Muscle of leg (tissue), 11 donors: Measurements from ENCODE around the gene PLGRKT. TPM values are rescaled to one million over a fixed set of nuclear protein-coding genes. Genes with fewer than 3 reads are reported as not detected.

Source experiments
- DNase-seq: peaks from one replicate; pipeline ENCODE4 v3.0.0; 2013
- H3K27ac ChIP-seq: one replicate; pipeline ENCODE4 v1.5.1; 2013; ENCODE audit warnings: mild to moderate bottlenecking, low read length, control low read depth
- H3K27me3 ChIP-seq: one replicate; pipeline ENCODE4 v1.6.1; 2013; ENCODE audit warnings: low read length; ENCODE audit not compliant: control insufficient read depth, insufficient read depth
- H3K36me3 ChIP-seq: one replicate; pipeline ENCODE4 v1.6.1; 2013; ENCODE audit warnings: low read length; ENCODE audit not compliant: control insufficient read depth, insufficient read depth
- H3K4me1 ChIP-seq: one replicate; pipeline ENCODE4 v1.6.1; 2013; ENCODE audit warnings: low read length; ENCODE audit not compliant: control insufficient read depth, insufficient read depth
- H3K4me3 ChIP-seq: one replicate; pipeline ENCODE4 v1.5.1; 2013; ENCODE audit warnings: low read length, control low read depth
- H3K9me3 ChIP-seq: replicated peaks from 2 replicates; pipeline ENCODE4 v1.6.1; 2013; ENCODE audit warnings: low read depth, low read length; ENCODE audit not compliant: control insufficient read depth
- WGBS: methylation state at CpG from one replicate; pipeline ENCODE4 v1.1.5; 2013; ENCODE audit warnings: missing lambda C conversion rate; ENCODE audit not compliant: insufficient coverage; 5-methylcytosine and 5-hydroxymethylcytosine counted together
- polyA plus RNA-seq, 8 donors: library from polyadenylated mRNA; unstranded; fragments of 120-200 nt; gene quantifications; one replicate each; pipeline versions ENCODE4 v1.2.1 to v1.2.3, GENCODE V29; 2013; ENCODE audit warnings: inconsistent platforms in 1 of 8, low replicate concordance in 1 of 8; ENCODE audit not compliant: insufficient read length in 8 of 8, insufficient read depth in 1 of 8
- total RNA-seq: library from RNA; stranded (reverse); fragments of 120-200 nt; gene quantifications from one replicate; pipeline ENCODE4 v1.2.4, GENCODE V29; 2013

PLGRKT gene
- total and polyA plus RNA-seq, 9 donors, result 27.4 to 33.7 (median 30.9) TPM

DNA sequence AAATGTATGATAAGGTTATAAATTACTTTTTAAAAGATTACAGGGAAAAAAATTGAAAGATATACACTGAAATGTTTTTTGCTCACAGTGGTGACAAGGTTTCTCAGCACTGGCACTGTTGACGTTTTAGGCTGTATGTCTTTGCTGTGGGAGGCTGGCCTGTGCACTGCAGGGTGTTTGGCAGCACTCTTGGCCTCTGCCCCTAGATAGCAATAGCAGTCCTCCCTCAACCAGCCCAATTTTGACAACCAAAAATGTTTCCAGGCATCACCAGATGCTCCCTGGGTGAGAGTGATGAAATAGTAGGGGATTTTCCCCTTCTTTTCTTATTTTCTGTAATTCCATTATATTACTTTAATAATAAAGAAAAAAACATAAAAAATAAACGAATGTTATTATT, 15.9 kb upstream of the PLGRKT start:
- no peak overlapping the region for H3K27ac ChIP-seq
- H3K27me3 ChIP-seq, result no peaks in the 10 kb centered on the region
- H3K4me3 ChIP-seq, result no peak overlapping the region
- H3K9me3 ChIP-seq, result no peaks in the 10 kb centered on the region
- DNase-seq, result no peak
- WGBS, result no CpG with 5 or more reads among the region's 2 CpGs
- no peaks in the 10 kb centered on the region for H3K36me3 ChIP-seq
- H3K4me1 ChIP-seq, result peaks cover 6% of the 10 kb centered on the region

DNA sequence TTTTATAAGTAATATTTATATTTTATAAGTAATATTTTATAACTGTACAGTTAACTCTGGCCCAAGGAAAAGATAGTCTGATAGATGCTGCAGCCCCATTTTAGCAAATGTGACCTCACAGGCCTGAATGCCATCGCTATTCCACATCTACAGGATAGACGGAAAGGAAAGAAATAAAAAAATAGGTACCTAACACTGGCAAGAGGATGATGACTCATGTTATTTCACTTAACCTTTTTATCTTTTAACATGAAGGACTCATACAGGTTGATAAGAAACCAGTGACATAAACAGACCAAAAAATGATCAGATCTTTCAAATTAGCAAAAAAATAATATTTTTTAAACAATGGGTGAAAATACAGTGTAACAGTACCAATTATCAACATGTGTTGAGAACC, 15.3 kb upstream of the PLGRKT start:
- no peak overlapping the region for H3K27ac ChIP-seq
- no peaks in the 10 kb centered on the region for H3K36me3 ChIP-seq
- no peak overlapping the region for H3K4me3 ChIP-seq
- no peak for DNase-seq
- no peaks in the 10 kb centered on the region for H3K27me3 ChIP-seq
- no peaks in the 10 kb centered on the region for H3K9me3 ChIP-seq
- H3K4me1 ChIP-seq, result peaks cover 6% of the 10 kb centered on the region
- WGBS, result no CpG with 5 or more reads among the region's 2 CpGs

DNA sequence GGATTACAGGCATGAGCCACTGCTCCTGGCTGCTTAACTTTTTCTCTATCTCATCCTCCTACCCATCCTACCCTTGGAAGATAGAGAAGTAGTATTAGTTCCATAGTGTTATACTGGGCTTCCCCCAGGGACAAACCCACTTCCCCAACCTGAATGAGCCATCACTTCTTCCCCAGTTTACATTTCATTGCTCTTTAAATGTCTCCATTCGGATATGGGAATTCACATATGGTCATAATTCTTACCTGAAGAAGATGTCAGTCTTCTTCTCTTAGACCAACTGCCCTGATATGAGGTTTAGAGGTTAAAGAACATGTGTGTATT, 14.5 kb upstream of the PLGRKT start:
- peaks cover 6% of the 10 kb centered on the region for H3K4me1 ChIP-seq

DNA sequence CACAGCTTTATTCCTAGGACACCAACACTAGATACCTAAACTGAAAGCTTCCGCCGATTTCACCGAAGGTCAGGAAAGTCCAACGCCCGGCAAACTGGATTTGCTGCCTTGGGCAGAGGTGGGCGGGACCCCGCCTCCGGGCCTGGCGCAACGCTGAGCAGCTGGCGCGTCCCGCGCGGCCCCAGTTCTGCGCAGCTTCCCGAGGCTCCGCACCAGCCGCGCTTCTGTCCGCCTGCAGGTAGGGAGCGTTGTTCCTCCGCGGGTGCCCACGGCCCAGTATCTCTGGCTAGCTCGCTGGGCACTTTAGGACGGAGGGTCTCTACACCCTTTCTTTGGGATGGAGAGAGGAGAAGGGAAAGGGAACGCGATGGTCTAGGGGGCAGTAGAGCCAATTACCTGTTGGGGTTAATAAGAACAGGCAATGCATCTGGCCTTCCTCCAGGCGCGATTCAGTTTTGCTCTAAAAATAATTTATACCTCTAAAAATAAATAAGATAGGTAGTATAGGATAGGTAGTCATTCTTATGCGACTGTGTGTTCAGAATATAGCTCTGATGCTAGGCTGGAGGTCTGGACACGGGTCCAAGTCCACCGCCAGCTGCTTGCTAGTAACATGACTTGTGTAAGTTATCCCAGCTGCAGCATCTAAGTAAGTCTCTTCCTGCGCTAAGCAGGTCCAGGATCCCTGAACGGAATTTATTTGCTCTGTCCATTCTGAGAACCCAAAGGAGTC, 12.8 kb upstream of the PLGRKT start, which contains the start of gene CD274:
Gene CD274 (plus strand): TSS at position 184 of the 733 bp plus-strand sequence. CDS start 5,572 bp downstream, outside the sequence.
- Histone ChIP-seq H3K4me3 (peak within 1 kb of the TSS; percentile 63), H3K27me3 (no peaks in the 10 kb centered on the region), H3K36me3 (no peaks in the 10 kb centered on the region), H3K4me1 (peaks cover 6% of the 10 kb centered on the region), H3K9me3 (no peaks in the 10 kb centered on the region), H3K27ac (peak within 1 kb of the TSS; percentile 83)
- 2% methylated on average over 28 of the region's 36 CpGs for WGBS
- DNase-seq, result peak; percentile 87

More for the DNA sequence above, 14.5 kb upstream of the PLGRKT start:
- DNase-seq, result no peak
- WGBS, result no CpG with 5 or more reads among the region's 1 CpG
- H3K4me3 ChIP-seq, result no peak overlapping the region
- no peaks in the 10 kb centered on the region for H3K9me3 ChIP-seq
- H3K36me3 ChIP-seq, result no peaks in the 10 kb centered on the region
- H3K27me3 ChIP-seq, result no peaks in the 10 kb centered on the region
- no peak overlapping the region for H3K27ac ChIP-seq

DNA sequence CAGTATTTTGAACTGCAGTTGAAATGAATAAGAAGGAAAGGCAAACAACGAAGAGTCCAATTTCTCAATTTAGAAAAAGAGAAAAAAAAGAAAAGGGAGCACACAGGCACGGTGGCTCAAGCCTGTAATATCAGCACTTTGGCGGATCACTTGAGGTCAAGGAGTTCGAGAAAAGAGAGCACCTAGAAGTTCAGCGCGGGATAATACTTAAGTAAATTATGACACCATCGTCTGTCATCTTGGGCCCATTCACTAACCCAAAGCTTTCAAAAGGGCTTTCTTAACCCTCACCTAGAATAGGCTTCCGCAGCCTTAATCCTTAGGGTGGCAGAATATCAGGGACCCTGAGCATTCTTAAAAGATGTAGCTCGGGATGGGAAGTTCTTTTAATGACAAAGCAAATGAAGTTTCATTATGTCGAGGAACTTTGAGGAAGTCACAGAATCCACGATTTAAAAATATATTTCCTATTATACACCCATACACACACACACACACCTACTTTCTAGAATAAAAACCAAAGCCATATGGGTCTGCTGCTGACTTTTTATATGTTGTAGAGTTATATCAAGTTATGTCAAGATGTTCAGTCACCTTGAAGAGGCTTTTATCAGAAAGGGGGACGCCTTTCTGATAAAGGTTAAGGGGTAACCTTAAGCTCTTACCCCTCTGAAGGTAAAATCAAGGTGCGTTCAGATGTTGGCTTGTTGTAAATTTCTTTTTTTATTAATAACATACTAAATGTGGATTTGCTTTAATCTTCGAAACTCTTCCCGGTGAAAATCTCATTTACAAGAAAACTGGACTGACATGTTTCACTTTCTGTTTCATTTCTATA, 12.0 kb upstream of the PLGRKT start:
- Histone ChIP-seq H3K4me3 (peak overlapping the region; percentile 63), H3K36me3 (no peaks in the 10 kb centered on the region), H3K27me3 (no peaks in the 10 kb centered on the region), H3K9me3 (no peaks in the 10 kb centered on the region), H3K27ac (peak overlapping the region; percentile 83), H3K4me1 (peaks cover 6% of the 10 kb centered on the region)
- WGBS, result no CpG with 5 or more reads among the region's 15 CpGs
- DNase-seq, result peak; percentile 52

DNA sequence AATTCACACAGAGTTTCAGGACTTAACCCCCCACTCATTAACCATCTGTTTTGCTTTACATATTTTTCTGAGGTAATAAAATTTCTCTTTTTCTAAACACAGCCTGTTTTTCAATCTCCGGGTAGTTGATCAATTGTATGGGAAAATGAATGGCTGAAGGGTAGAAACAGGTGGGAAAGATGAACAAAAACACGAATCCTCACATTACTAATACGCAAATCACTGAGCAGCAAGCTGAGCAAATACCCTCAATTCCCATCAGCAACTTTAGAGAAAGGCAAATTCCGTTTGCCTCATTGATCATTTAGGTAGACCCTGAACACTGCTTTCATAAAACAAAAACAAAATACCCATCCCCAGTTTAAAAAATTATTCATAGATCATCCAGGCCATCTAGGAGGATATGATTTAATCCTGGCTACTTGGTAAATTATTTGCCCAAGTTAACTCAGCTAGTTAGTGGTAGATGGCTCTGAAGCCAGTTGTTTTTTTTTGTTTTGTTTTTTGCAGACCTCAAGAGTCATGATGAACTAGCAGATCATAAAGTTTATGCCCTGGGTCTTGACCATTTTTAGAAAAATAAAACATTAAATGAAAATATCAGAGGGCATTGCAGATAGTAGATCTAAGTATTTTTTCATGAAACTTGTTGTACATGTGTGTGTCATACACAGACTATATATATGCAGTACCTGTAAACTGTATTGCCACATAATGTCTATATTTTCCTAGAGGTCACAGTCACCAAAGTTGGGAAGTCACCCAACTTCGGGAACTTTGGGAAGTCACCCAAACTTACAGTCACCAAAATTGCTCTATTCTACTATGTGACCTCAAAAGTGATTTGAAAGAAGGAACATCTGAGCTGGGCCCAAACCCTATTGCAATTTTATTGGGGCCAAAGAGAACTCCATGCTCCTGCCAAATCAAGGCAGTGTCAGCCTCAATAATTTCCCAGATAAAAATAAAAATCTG, 11.0 kb upstream of the PLGRKT start:
- Histone ChIP-seq H3K36me3 (no peaks in the 10 kb centered on the region), H3K27me3 (no peaks in the 10 kb centered on the region), H3K4me1 (peaks cover 6% of the 10 kb centered on the region), H3K9me3 (no peaks in the 10 kb centered on the region), H3K27ac (no peak overlapping the region), H3K4me3 (no peak overlapping the region)
- no peak for DNase-seq
- 83% methylated on average over 1 of the region's 5 CpGs for WGBS

DNA sequence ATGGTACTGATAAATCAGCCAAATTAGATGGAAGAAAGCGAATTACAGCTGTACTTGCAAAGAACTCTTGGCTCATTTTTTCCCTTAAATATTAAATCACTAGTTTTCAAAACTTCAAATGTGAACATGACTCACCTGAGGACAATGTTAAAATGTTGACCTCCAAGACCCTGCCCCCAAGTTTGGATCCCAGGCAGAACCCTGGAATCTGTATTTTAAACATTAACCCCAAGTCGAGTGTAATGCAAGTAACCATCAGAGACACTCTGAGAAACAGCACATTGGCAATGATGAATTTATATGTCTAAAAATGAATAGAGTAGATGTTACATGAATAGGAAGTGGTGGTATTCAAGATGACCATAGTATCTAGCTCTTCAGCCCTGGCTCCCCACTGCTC, 10.3 kb upstream of the PLGRKT start:
- no peaks in the 10 kb centered on the region for H3K9me3 ChIP-seq
- H3K4me1 ChIP-seq, result peaks cover 6% of the 10 kb centered on the region
- whole genome bisulfite sequencing, result no CpG with 5 or more reads among the region's 2 CpGs
- no peaks in the 10 kb centered on the region for H3K27me3 ChIP-seq
- H3K36me3 ChIP-seq, result no peaks in the 10 kb centered on the region
- H3K27ac ChIP-seq, result no peak overlapping the region
- DNase-seq, result no peak
- H3K4me3 ChIP-seq, result no peak overlapping the region

DNA sequence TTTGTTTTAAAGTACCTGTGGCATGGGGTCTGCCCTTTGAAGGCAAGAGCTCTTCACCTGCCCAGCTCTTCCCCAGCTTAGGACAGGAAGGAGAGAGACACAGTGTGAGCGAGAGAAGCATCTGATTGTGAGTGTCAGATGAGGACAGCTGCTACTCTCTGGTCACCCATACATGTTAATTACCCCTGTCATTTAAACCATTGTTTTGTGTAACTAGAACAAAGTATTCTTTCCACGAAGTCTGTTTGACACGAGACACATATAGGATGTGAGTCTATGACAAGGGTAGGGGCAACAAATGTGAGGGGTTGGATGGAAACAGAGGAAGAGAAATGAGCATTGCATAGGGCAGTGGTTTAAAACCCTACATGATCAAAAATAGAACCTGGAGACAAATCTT, 9.6 kb upstream of the PLGRKT start:
- Histone ChIP-seq H3K4me1 (peaks cover 6% of the 10 kb centered on the region), H3K9me3 (no peaks in the 10 kb centered on the region), H3K36me3 (no peaks in the 10 kb centered on the region), H3K27me3 (no peaks in the 10 kb centered on the region), H3K27ac (no peak overlapping the region), H3K4me3 (no peak overlapping the region)
- WGBS, result 100% methylated on average over 1 of the region's 3 CpGs
- DNase-seq, result no peak

DNA sequence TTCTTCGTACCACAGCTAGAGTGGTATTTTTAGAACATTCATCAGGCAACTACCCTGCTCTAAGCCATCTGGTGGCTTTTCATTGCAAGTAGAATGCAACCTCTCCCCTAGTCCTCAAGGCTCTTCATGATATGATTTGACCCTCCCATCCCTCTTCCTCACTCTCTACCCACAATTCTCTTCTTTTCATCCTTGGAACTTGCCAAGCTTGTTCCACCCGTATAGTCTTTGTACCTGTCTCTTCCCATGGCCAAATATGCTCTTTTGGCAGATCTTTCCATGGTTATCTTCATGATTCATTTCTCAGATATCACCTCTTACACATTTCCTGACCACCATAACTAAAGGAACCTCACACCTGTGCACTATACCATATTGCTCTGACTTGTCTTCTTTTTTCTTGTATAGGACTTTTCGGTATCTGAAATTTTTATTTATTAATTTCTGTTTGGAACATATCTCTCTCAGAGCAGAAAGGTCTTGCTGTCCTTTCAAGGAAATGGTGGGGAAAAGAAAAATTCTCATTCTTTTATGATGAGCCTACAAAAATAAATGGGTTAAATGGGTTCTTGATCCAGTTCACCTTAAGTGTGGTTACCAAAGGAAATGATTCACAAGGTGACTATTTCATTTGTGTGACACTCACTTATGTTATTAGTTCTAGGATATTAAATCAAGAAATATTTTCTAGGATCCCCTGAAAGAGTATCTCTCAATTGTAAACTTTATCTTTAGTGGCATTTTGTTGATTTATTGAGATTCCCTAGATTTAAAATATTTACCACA, 8.9 kb upstream of the PLGRKT start:
- Histone ChIP-seq H3K4me3 (no peak overlapping the region), H3K4me1 (peaks cover 6% of the 10 kb centered on the region), H3K27ac (no peak overlapping the region), H3K27me3 (no peaks in the 10 kb centered on the region), H3K36me3 (no peaks in the 10 kb centered on the region), H3K9me3 (no peaks in the 10 kb centered on the region)
- peak; percentile 12 for DNase-seq
- WGBS, result 69% methylated on average over 2 of the region's 3 CpGs
